OCI-LY7 (cell line): ENCODE data around the gene PLD4. TPM values are rescaled to one million over a fixed set of nuclear protein-coding genes. Genes with fewer than 3 reads are reported as not detected.

Experiments
- BruUV-seq: library from RNA; stranded (reverse); fragments of 400-500 nt; replicated peaks from 2 replicates; lab custom pipeline; 2021; lab: Mats Ljungman, UMichigan
- CTCF ChIA-PET: fragments of 300-600 bp; sonication (Branson Sonifier 250); formaldehyde crosslinking; loops from one replicate; lab custom pipeline; 2022; ENCODE audit warnings: antibody characterized with exemption; ENCODE audit not compliant: unreplicated experiment; lab: Charles Lee
- POLR2A ChIA-PET: fragments of 300-600 bp; sonication (Branson Sonifier 250); formaldehyde crosslinking; loops from one replicate; lab custom pipeline; 2022; ENCODE audit warnings: antibody characterized with exemption; lab: Charles Lee
- DNase-seq: peaks from one replicate; pipeline ENCODE4 v3.0.0-alpha.2; 2015; ENCODE audit warnings: low spot score
- H2AFZ ChIP-seq: fragments of 200-600 bp; sonication (generic), shearing (Covaris generic); 2 replicates; pipeline ENCODE4 v1.6.1; 2014; ENCODE audit warnings: mild to moderate bottlenecking, antibody characterized with exemption, low read length, moderate library complexity
- H3K27ac ChIP-seq: fragments of 200-600 bp; sonication (generic); 2 replicates; pipeline ENCODE4 v1.5.1; 2014; ENCODE audit warnings: mixed run types, low read depth, mild to moderate bottlenecking, moderate library complexity, low read length, inconsistent platforms; ENCODE audit not compliant: poor library complexity, severe bottlenecking
- H3K36me3 ChIP-seq: fragments of 200-600 bp; sonication (generic); 2 replicates; pipeline ENCODE4 v1.6.1; 2014; ENCODE audit warnings: mild to moderate bottlenecking, antibody characterized with exemption, low read length, moderate library complexity, mixed read lengths; ENCODE audit not compliant: insufficient read depth
- H3K4me1 ChIP-seq: fragments of 200-600 bp; sonication (generic); 2 replicates; pipeline ENCODE4 v1.5.1; 2014; ENCODE audit warnings: mild to moderate bottlenecking, low read length; ENCODE audit not compliant: insufficient read depth, poor library complexity, severe bottlenecking
- H3K4me2 ChIP-seq: fragments of 200-600 bp; sonication (generic); 2 replicates; pipeline ENCODE4 v1.6.1; 2014; ENCODE audit warnings: mild to moderate bottlenecking, low read length
- H3K4me3 ChIP-seq: fragments of 200-600 bp; sonication (generic); 2 replicates; pipeline ENCODE4 v1.5.1; 2014; ENCODE audit warnings: mild to moderate bottlenecking, low read depth, low read length; ENCODE audit not compliant: poor library complexity, severe bottlenecking
- H3K79me2 ChIP-seq: fragments of 200-600 bp; sonication (generic); 2 replicates; pipeline ENCODE4 v1.6.1; 2016; ENCODE audit warnings: low read depth, mild to moderate bottlenecking, low read length, moderate library complexity, mixed read lengths; ENCODE audit not compliant: insufficient read depth
- H3K9me2 ChIP-seq: fragments of 200-600 bp; sonication (generic); 2 replicates; pipeline ENCODE4 v1.6.1; 2016; ENCODE audit warnings: mild to moderate bottlenecking, low read length, mixed read lengths; ENCODE audit not compliant: insufficient read depth
- H3K9me3 ChIP-seq: fragments of 200-600 bp; sonication (generic); 2 replicates; pipeline ENCODE4 v1.6.1; 2014; ENCODE audit warnings: mild to moderate bottlenecking, mixed run types, low read length, mixed read lengths
- H4K20me1 ChIP-seq: fragments of 200-600 bp; sonication (generic); 2 replicates; pipeline ENCODE4 v1.6.1; 2014; ENCODE audit warnings: mild to moderate bottlenecking, antibody characterized with exemption, low read length, moderate library complexity, mixed read lengths; ENCODE audit not compliant: insufficient read depth
- CTCF ChIP-seq: fragments of 200-600 bp; sonication (generic); conservative IDR thresholded peaks from 2 replicates; pipeline ENCODE4 v1.5.1; 2014; ENCODE audit warnings: mild to moderate bottlenecking, antibody characterized with exemption, low read length, moderate library complexity, mixed read lengths
- EZH2phosphoT487 ChIP-seq: fragments of 200-600 bp; sonication (generic); IDR thresholded peaks from 2 replicates; pipeline ENCODE4 v1.6.1; 2018; ENCODE audit warnings: low read depth, borderline replicate concordance, mild to moderate bottlenecking, mixed run types, antibody characterized with exemption, low read length, moderate library complexity, mixed read lengths
- intact Hi-C: fragments of 100-400 bp; cut with micrococcal nuclease; formaldehyde crosslinking; loops from one replicate; pipeline ENCODE4 v1.10.0; 2022; ENCODE audit not compliant: unreplicated experiment
- total RNA-seq, 2 experiments: library from RNA; depleted of rRNA in 1 of 2; stranded (reverse); fragments of >200 nt in 1 of 2; shearing (Covaris generic) in 1 of 2; gene quantifications; 2 replicates each; pipeline ENCODE4 v1.2.3, GENCODE V29; 2014 to 2022

The PLD4 gene
- total RNA-seq, 2 experiments from 2014 or later, result 0.66 to 5.1 TPM

GRCh38 chr14:104953097-104953496 lies 28.4 kb downstream of the PLD4 start:
- Histone ChIP-seq H3K4me2 (no peak overlapping the region), H2AFZ (no peak overlapping the region), H3K9me3 (no peaks in the 10 kb centered on the region), H3K27ac (no peak overlapping the region), H3K79me2 (no peaks in the 10 kb centered on the region), H3K9me2 (no peaks in the 10 kb centered on the region), H3K4me1 (no peaks in the 10 kb centered on the region), H3K36me3 (no peaks in the 10 kb centered on the region), H4K20me1 (no peaks in the 10 kb centered on the region), H3K4me3 (no peak overlapping the region)
- intact Hi-C loops, result no loop called here
- no peak for DNase-seq
- no TSS peak for BruUV-seq
- ChIA-PET POLR2A (no interaction called here), CTCF (no interaction called here)
- TF ChIP-seq CTCF (no peak), EZH2phosphoT487 (no peak)

- H2AFZ ChIP-seq, result no peak overlapping the region
- ChIA-PET CTCF (no interaction called here), POLR2A (no interaction called here)
- H3K79me2 ChIP-seq, result no peaks in the 10 kb centered on the region
- no peaks in the 10 kb centered on the region for H3K9me2 ChIP-seq
- no peaks in the 10 kb centered on the region for H4K20me1 ChIP-seq
- no peak overlapping the region for H3K4me2 ChIP-seq
- intact Hi-C loops, result no loop called here
- no peaks in the 10 kb centered on the region for H3K36me3 ChIP-seq
- no peak overlapping the region for H3K4me3 ChIP-seq
- DNase-seq, result no peak
- no peaks in the 10 kb centered on the region for H3K9me3 ChIP-seq
- no peak overlapping the region for H3K27ac ChIP-seq
- BruUV-seq, result no TSS peak
- no peaks in the 10 kb centered on the region for H3K4me1 ChIP-seq
- TF ChIP-seq CTCF, result no peak
- no peak for TF ChIP-seq EZH2phosphoT487
Observed at GRCh38 chr14:104953896-104954656, 29.4 kb downstream of the PLD4 start.

GRCh38 chr14:104954746-104955395 lies 30.2 kb downstream of the PLD4 start:
- no peak for DNase-seq
- BruUV-seq, result no TSS peak
- Histone ChIP-seq H3K27ac (no peak overlapping the region), H3K9me2 (no peaks in the 10 kb centered on the region), H3K4me1 (no peaks in the 10 kb centered on the region), H2AFZ (no peak overlapping the region), H3K4me3 (no peak overlapping the region), H3K9me3 (no peaks in the 10 kb centered on the region), H4K20me1 (no peaks in the 10 kb centered on the region), H3K4me2 (no peak overlapping the region), H3K36me3 (no peaks in the 10 kb centered on the region), H3K79me2 (no peaks in the 10 kb centered on the region)
- intact Hi-C loops, result no loop called here
- no peak for TF ChIP-seq CTCF
- TF ChIP-seq EZH2phosphoT487, result no peak
- CTCF ChIA-PET, result no interaction called here
- POLR2A ChIA-PET, result no interaction called here
